ENCODE measurements around the gene HOXC10.

The HOXC10 gene

GRCh38 chr12:53983950-53984572, 885 bp upstream of the HOXC10 start:
- peak overlapping the region; percentile 62 for H3K4me3 ChIP-seq (ENCODE audit: low read depth, low read length)
- ChIA-PET CTCF (interaction anchor here (1.1 to 5.8 kb wide), 16 partner anchors 7 to 385 kb away, joined by 3 to 401 read pairs (median 13); partner anchors contain the start of genes HOXC5, HOXC8, HOXC9 and SMUG1), POLR2A (interaction anchor here (1.1 to 1.8 kb wide), 3 partner anchors 206 to 232 kb away, joined by 3 to 6 read pairs (median 5); no protein-coding TSS in a partner anchor)

GRCh38 chr12:53985692-53985993, 697 bp downstream of the HOXC10 start:
- peak overlapping the region; percentile 96 for H3K4me3 ChIP-seq (ENCODE audit: low read depth, low read length)
- ChIA-PET POLR2A (interaction anchor here (0.6 to 2.9 kb wide), 12 partner anchors 8 to 222 kb away, joined by 3 to 12 read pairs (median 4); no protein-coding TSS in a partner anchor), CTCF (interaction anchor here (0.9 to 5.8 kb wide), 31 partner anchors 8 to 397 kb away, joined by 3 to 401 read pairs (median 6); partner anchors contain the start of genes HOXC11, HOXC5, HOXC8 and HOXC9)
- TF ChIP-seq CTCF (IDR thresholded peaks at IDR 0.05; ENCODE audit: insufficient read depth, low read length, missing control alignments), result no peak
- DNase-seq (ENCODE audit: low read depth, low spot score), result no peak

More at GRCh38 chr12:53983950-53984572, 885 bp upstream of the HOXC10 start:
- no peak for DNase-seq (ENCODE audit: low read depth, low spot score)
- TF ChIP-seq CTCF (IDR thresholded peaks at IDR 0.05; ENCODE audit: insufficient read depth, low read length, missing control alignments), result no peak

GRCh38 chr12:53985994-53986685, 1.2 kb downstream of the HOXC10 start:
- no peak for TF ChIP-seq CTCF (IDR thresholded peaks at IDR 0.05; ENCODE audit: insufficient read depth, low read length, missing control alignments)

GRCh38 chr12:53986686-53987483, 1.9 kb downstream of the HOXC10 start:
- DNase-seq (ENCODE audit: low read depth, low spot score), result no peak
- no peak for TF ChIP-seq CTCF (IDR thresholded peaks at IDR 0.05; ENCODE audit: insufficient read depth, low read length, missing control alignments)
- ChIA-PET POLR2A (interaction anchor here (0.7 to 2.9 kb wide), 5 partner anchors 9 to 386 kb away, joined by 3 to 12 read pairs (median 7); no protein-coding TSS in a partner anchor), CTCF (interaction anchor here (0.8 to 5.8 kb wide), 23 partner anchors 8 to 392 kb away, joined by 3 to 401 read pairs (median 9); partner anchors contain the start of genes HOXC11, HOXC5, HOXC8 and HOXC9)
- H3K4me3 ChIP-seq (ENCODE audit: low read depth, low read length), result peak overlapping the region; percentile 96

More at GRCh38 chr12:53985994-53986685, 1.2 kb downstream of the HOXC10 start:
- CTCF ChIA-PET, result interaction anchor here (0.8 to 5.8 kb wide), 29 partner anchors 7 to 397 kb away, joined by 3 to 401 read pairs (median 6); partner anchors contain the start of genes HOXC11, HOXC5, HOXC8 and HOXC9
- no peak for DNase-seq (ENCODE audit: low read depth, low spot score)
- POLR2A ChIA-PET, result interaction anchor here (0.6 to 2.9 kb wide), 9 partner anchors 10 to 387 kb away, joined by 3 to 12 read pairs (median 4); no protein-coding TSS in a partner anchor
- H3K4me3 ChIP-seq (ENCODE audit: low read depth, low read length), result peak overlapping the region; percentile 96

- DNase-seq (ENCODE audit: low read depth, low spot score), result no peak
- CTCF ChIA-PET, result interaction anchor here (0.8 to 5.8 kb wide), 22 partner anchors 7 to 400 kb away, joined by 3 to 401 read pairs (median 6); partner anchors contain the start of genes HOXC5, HOXC8, HOXC9 and SMUG1
- POLR2A ChIA-PET, result interaction anchor here (0.7 to 2.9 kb wide), 7 partner anchors 9 to 424 kb away, joined by 3 to 12 read pairs (median 5); partner anchors contain the start of gene HOXC9
- peak overlapping the region; percentile 96 for H3K4me3 ChIP-seq (ENCODE audit: low read depth, low read length)
- TF ChIP-seq CTCF (IDR thresholded peaks at IDR 0.05; ENCODE audit: insufficient read depth, low read length, missing control alignments), result no peak
Observed at GRCh38 chr12:53987787-53988230, 2.9 kb downstream of the HOXC10 start.

Data from AG04449 (cell line).